ENCODE measurements around the gene MFSD8.

Gene MFSD8

GRCh38 chr4:127896069-127896468, 68.9 kb downstream of the MFSD8 start:
- no peak overlapping the region for H3K4me3 ChIP-seq (ENCODE audit: low read depth in 1 of 2, low read length in 1 of 2)
- H3K4me1 ChIP-seq (ENCODE audit: control insufficient read depth in 1 of 2, insufficient read depth in 1 of 2, low read depth in 1 of 2, low read length in 1 of 2), result no peaks in the 10 kb centered on the region
- TF ChIP-seq CTCF (IDR thresholded peaks at IDR 0.05), result no peak
- H3K27ac ChIP-seq, result no peak overlapping the region
- no peaks in the 10 kb centered on the region for H3K27me3 ChIP-seq
- peaks cover 38% of the 10 kb centered on the region for H3K36me3 ChIP-seq
- H3K9me3 ChIP-seq, result no peaks in the 10 kb centered on the region

- Histone ChIP-seq H3K27me3 (no peaks in the 10 kb centered on the region), H3K27ac (no peak overlapping the region), H3K4me1 (ENCODE audit: control insufficient read depth in 1 of 2, insufficient read depth in 1 of 2, low read depth in 1 of 2, low read length in 1 of 2) (no peaks in the 10 kb centered on the region), H3K4me3 (ENCODE audit: low read depth in 1 of 2, low read length in 1 of 2) (no peak overlapping the region), H3K9me3 (no peaks in the 10 kb centered on the region), H3K36me3 (peaks cover 43% of the 10 kb centered on the region)
- no peak for TF ChIP-seq CTCF (IDR thresholded peaks at IDR 0.05)
Observed at GRCh38 chr4:127889903-127890302, 75.1 kb downstream of the MFSD8 start.

- Histone ChIP-seq H3K36me3 (peaks cover 35% of the 10 kb centered on the region), H3K27me3 (no peaks in the 10 kb centered on the region), H3K27ac (no peak overlapping the region), H3K4me1 (ENCODE audit: control insufficient read depth in 1 of 2, insufficient read depth in 1 of 2, low read depth in 1 of 2, low read length in 1 of 2) (no peaks in the 10 kb centered on the region), H3K4me3 (ENCODE audit: low read depth in 1 of 2, low read length in 1 of 2) (no peak overlapping the region), H3K9me3 (no peaks in the 10 kb centered on the region)
- TF ChIP-seq CTCF (IDR thresholded peaks at IDR 0.05), result no peak
Observed at GRCh38 chr4:127888559-127888958, 76.4 kb downstream of the MFSD8 start.

GRCh38 chr4:127881563-127881864, 83.5 kb downstream of the MFSD8 start:
- peak overlapping the region; percentile 81 for H3K27ac ChIP-seq
- H3K4me1 ChIP-seq (ENCODE audit: control insufficient read depth in 1 of 2, insufficient read depth in 1 of 2, low read depth in 1 of 2, low read length in 1 of 2), result peaks cover 11 to 14% of the 10 kb centered on the region in 2 experiments
- H3K36me3 ChIP-seq, result peaks cover 9% of the 10 kb centered on the region
- no peaks in the 10 kb centered on the region for H3K9me3 ChIP-seq
- no peaks in the 10 kb centered on the region for H3K27me3 ChIP-seq
- H3K4me3 ChIP-seq (ENCODE audit: low read depth in 1 of 2, low read length in 1 of 2), result peak overlapping the region; percentile 75 to 93
- no peak for TF ChIP-seq CTCF (IDR thresholded peaks at IDR 0.05)

- Histone ChIP-seq H3K27me3 (no peaks in the 10 kb centered on the region), H3K4me1 (ENCODE audit: control insufficient read depth in 1 of 2, insufficient read depth in 1 of 2, low read depth in 1 of 2, low read length in 1 of 2) (peaks cover 11 to 14% of the 10 kb centered on the region in 2 experiments), H3K9me3 (no peaks in the 10 kb centered on the region), H3K4me3 (ENCODE audit: low read depth in 1 of 2, low read length in 1 of 2) (peak within 1 kb of the TSS; percentile 75 to 93), H3K36me3 (peaks cover 4% of the 10 kb centered on the region), H3K27ac (peak within 1 kb of the TSS; percentile 81)
- peak; percentile 18 for TF ChIP-seq CTCF (IDR thresholded peaks at IDR 0.05)
Observed at GRCh38 chr4:127880763-127881562, 84.0 kb downstream of the MFSD8 start, which contains the start of gene PLK4. PLK4 (plus strand) TSS chr4:127880893; CDS start chr4:127881135, 242 bp downstream.
